Chondrocyte (in vitro differentiated cells): ENCODE data around the gene NCBP3. TPM values are rescaled to one million over a fixed set of nuclear protein-coding genes. Genes with fewer than 3 reads are reported as not detected.

ENCODE experiments used
- DNase-seq: peaks from one replicate; pipeline ENCODE4 v3.0.0; 2021; ENCODE audit warnings: mixed read lengths, low spot score
- H3K27ac Mint-ChIP-seq: one replicate; pipeline ENCODE4 v1.8.0; 2021; ENCODE audit warnings: mild to moderate bottlenecking, moderate library complexity, mixed read lengths; ENCODE audit not compliant: unreplicated experiment
- H3K27me3 Mint-ChIP-seq: 2 replicates; pipeline ENCODE4 v1.8.0; 2021; ENCODE audit warnings: low read depth, mixed read lengths
- H3K36me3 Mint-ChIP-seq: 2 replicates; pipeline ENCODE4 v1.8.0; 2021; ENCODE audit warnings: low read depth, mixed read lengths
- H3K4me1 Mint-ChIP-seq: 2 replicates; pipeline ENCODE4 v1.8.0; 2021; ENCODE audit warnings: low read depth, mild to moderate bottlenecking, mixed read lengths
- H3K4me3 Mint-ChIP-seq: one replicate; pipeline ENCODE4 v1.8.0; 2021; ENCODE audit warnings: mild to moderate bottlenecking, moderate library complexity, mixed read lengths; ENCODE audit not compliant: unreplicated experiment
- H3K9me3 Mint-ChIP-seq: 2 replicates; pipeline ENCODE4 v1.8.0; 2021; ENCODE audit warnings: low read depth, mixed read lengths
- total RNA-seq: library from RNA; stranded (reverse); gene quantifications from 3 replicates; pipeline ENCODE4 v1.2.1, GENCODE V29; 2021
- TF ChIP-seq, protein P1 (sequence below): fragments of 200-600 bp; sonication (generic); IDR thresholded peaks from 2 replicates; pipeline ENCODE4 v1.5.0; 2021; ENCODE audit warnings: antibody characterized with exemption, mild to moderate bottlenecking, moderate library complexity

NCBP3 gene
- total RNA-seq, 1 donor from 2014 or later: 33.7 TPM

GRCh38 chr17:3889325-3890012 is 43.4 kb upstream of the NCBP3 start:
- Mint-ChIP-seq H3K9me3 (no peaks in the 10 kb centered on the region), H3K27me3 (no peaks in the 10 kb centered on the region), H3K36me3 (no peaks in the 10 kb centered on the region), H3K27ac (peak overlapping the region; percentile 95), H3K4me1 (peaks cover 76% of the 10 kb centered on the region), H3K4me3 (no peak overlapping the region)
- TF ChIP-seq, protein P1, sequence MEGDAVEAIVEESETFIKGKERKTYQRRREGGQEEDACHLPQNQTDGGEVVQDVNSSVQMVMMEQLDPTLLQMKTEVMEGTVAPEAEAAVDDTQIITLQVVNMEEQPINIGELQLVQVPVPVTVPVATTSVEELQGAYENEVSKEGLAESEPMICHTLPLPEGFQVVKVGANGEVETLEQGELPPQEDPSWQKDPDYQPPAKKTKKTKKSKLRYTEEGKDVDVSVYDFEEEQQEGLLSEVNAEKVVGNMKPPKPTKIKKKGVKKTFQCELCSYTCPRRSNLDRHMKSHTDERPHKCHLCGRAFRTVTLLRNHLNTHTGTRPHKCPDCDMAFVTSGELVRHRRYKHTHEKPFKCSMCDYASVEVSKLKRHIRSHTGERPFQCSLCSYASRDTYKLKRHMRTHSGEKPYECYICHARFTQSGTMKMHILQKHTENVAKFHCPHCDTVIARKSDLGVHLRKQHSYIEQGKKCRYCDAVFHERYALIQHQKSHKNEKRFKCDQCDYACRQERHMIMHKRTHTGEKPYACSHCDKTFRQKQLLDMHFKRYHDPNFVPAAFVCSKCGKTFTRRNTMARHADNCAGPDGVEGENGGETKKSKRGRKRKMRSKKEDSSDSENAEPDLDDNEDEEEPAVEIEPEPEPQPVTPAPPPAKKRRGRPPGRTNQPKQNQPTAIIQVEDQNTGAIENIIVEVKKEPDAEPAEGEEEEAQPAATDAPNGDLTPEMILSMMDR: no peak
- DNase-seq: no peak

GRCh38 chr17:3888343-3889171 is 42.5 kb upstream of the NCBP3 start:
- no peaks in the 10 kb centered on the region for H3K9me3 Mint-ChIP-seq
- no peaks in the 10 kb centered on the region for H3K36me3 Mint-ChIP-seq
- H3K27ac Mint-ChIP-seq: peak overlapping the region; percentile 95
- DNase-seq: no peak
- H3K4me1 Mint-ChIP-seq: peaks cover 67% of the 10 kb centered on the region
- TF ChIP-seq, protein P1: no peak
- H3K4me3 Mint-ChIP-seq: peak overlapping the region; percentile 12
- no peaks in the 10 kb centered on the region for H3K27me3 Mint-ChIP-seq

GRCh38 chr17:3887804-3888203 is 41.8 kb upstream of the NCBP3 start:
- Mint-ChIP-seq H3K36me3 (no peaks in the 10 kb centered on the region), H3K27me3 (no peaks in the 10 kb centered on the region), H3K4me1 (peaks cover 64% of the 10 kb centered on the region), H3K9me3 (no peaks in the 10 kb centered on the region), H3K4me3 (no peak overlapping the region), H3K27ac (no peak overlapping the region)
- DNase-seq: no peak
- TF ChIP-seq, protein P1: no peak

- Mint-ChIP-seq H3K36me3 (no peaks in the 10 kb centered on the region), H3K4me3 (no peak overlapping the region), H3K27ac (peak overlapping the region; percentile 45), H3K4me1 (peaks cover 64% of the 10 kb centered on the region), H3K9me3 (no peaks in the 10 kb centered on the region), H3K27me3 (no peaks in the 10 kb centered on the region)
- TF ChIP-seq, protein P1: no peak
- DNase-seq: no peak
Measured at GRCh38 chr17:3887394-3887793, 41.3 kb upstream of the NCBP3 start.

DNA sequence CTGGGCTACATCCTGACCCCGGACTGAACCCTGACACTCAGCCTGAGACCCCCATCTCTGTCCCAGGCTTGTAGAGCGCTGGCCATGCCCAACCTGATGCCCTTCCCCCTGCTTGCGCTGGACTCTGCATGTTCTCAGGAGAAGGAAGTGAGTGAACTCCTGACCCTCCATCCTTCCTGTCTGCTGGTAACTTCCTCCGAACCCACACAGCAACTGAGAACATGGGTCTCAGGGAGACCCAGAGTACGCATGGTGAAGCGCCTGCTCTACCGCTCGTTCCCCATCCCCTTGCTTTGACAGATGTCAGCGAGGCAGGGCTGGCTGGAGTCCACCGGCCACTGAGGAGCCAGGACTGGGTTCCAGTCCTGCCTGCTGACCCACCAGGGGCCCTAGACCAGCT is 40.7 kb upstream of the NCBP3 start:
- TF ChIP-seq, protein P1: no peak
- Mint-ChIP-seq H3K36me3 (no peaks in the 10 kb centered on the region), H3K4me1 (peaks cover 60% of the 10 kb centered on the region), H3K27me3 (no peaks in the 10 kb centered on the region), H3K27ac (no peak overlapping the region), H3K4me3 (no peak overlapping the region), H3K9me3 (no peaks in the 10 kb centered on the region)
- no peak for DNase-seq
